Femur (tissue), 1 donor: ENCODE data around the gene SLC35F1.
"Not testable (repeated sequence)": the region's sequence is repeated elsewhere in the genome, so short reads cannot be mapped to it uniquely, and the experiment has no call there.

Experiments used
- DNase-seq: peaks from one replicate; pipeline ENCODE4 v3.0.0-alpha.2; 2017

Gene SLC35F1

DNA sequence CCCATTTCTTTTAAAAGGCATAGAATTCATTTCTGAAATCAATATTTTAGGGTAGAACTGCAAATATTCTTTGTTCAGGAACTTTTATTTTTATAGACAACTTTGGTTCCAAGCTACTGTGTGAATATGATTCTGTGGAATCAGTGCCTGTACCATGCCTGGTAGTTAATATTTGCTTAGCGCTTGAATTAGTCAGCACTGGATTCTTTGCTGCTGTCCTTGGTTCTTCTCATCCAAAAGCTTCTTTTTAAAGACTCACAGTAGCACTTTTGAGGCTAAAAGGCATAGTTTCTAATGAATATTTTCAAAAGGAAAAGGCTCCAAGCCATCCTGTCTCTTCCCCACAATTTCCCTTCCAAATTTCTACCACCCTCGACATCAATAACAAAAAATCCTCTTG is 109.5 kb downstream of the SLC35F1 start:
- no peak for DNase-seq

DNA sequence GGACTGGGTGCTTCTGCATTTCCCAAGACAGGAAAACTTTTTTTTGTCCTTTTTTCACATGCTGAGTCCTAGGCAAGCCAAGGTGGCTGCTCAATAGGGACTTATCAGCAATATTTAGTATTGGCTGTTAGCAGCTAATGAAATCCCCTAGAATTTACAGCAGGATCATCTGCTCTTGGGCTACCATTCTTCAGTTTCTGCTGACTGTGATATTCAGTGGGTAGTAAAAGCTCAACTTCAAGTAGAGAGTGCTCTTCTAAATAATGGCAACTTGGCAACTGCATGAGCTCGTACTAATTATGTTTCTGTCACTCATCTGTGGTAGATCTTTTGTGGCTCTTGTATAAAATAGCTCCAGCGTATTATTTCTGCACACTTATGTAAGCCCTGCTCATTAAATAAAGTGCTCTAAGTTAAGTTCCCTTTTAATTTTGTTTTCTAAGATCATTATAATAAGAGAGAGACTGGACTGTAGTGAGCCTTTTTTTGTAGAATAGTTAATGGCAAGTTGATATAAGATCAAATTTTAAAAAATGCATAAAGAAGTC is 110.3 kb downstream of the SLC35F1 start:
- DNase-seq = no peak

DNA sequence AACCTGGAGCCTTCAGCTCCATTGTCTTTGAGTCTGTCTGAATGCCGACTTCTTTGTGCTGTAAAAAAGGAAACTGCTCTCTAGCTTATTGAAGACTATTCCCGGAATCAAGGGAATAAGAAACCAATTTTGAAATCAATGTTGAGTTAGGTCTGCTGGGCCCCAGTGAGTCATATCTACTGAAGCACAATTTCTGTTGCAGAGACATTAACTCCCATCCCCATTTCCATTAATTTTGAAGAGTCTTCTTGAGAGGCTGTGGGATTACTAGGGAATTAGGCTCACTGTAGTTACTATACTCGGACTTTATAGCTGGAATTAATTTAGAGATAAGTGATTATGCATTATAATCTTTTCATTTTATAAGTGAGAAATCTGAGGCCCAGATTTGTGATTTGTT is 116.7 kb downstream of the SLC35F1 start:
- DNase-seq = no peak

DNA sequence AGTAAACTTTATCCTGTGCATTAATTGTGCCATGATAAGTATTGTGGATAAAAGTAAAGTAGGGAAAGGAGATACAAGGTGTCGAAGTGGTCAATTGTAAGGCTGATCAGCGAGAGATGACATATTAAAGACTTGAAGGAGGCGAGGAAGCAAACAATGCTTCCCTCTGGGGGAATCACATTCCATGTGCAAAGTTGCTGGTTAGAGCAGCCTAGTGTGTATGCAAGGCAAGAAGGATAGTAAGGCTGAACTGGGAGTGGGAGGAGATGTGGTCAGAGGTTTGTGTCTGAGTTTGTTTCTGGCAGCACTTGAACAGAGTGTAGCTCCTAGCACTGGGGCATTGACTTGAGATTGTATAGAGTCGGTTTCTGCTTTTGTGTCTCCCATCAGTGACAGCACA is 122.9 kb downstream of the SLC35F1 start:
- no peak for DNase-seq

DNA sequence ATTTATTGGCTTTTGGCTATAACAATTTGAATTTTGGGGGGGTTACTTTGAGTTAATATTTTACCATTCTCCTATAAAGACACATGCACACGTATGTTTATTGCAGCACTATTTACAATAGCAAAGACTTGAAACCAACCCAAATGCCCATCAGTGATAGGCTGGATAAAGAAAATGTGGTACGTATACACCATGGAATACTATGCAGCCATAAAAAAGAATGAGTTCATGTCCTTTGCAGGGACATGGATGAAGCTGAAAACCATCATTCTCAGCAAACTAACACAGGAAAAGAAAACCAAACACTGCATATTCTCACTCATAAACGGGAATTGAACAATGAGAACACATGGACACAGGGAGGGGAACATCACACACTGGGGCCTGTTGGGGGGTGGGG is 130.4 kb downstream of the SLC35F1 start:
- DNase-seq = not testable (repeated sequence)

DNA sequence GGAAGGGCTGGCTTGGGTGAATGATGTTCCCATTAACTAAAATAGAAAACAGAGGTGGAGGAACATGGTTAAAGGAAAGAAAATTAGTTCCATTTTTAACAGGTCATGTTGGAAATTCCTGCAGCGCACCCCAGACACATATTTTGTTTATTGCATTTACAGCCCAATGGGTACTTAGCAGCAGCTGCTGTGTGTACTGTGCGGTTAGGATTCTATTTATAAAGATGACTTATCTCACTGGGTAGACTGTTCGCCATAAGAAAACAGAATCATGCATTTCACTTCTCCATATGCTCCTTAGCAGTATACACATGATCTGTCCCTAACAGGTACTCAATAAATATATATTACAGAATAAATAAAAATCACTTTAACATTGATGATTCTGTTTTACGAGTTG is 135.8 kb downstream of the SLC35F1 start:
- no peak for DNase-seq

DNA sequence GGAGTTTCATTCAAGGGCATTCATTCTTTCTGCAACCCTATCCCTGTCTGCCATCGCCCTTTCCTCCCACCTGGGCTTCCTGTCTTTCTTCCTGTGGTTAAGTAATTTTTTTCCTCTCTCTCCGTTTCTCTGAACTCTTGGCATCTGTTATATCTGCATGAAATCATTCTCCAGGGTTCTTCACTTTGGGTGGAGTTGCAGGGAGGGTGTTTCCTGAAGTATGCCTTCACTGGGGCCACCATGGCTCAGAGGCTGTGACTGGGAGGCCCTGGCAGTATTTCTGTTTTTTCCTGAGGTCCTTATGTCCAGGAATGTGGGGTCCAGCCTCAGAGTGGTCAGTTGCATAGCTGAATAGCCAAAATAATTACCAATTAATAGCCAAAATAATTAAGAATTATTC is 137.2 kb downstream of the SLC35F1 start:
- DNase-seq = no peak

DNA sequence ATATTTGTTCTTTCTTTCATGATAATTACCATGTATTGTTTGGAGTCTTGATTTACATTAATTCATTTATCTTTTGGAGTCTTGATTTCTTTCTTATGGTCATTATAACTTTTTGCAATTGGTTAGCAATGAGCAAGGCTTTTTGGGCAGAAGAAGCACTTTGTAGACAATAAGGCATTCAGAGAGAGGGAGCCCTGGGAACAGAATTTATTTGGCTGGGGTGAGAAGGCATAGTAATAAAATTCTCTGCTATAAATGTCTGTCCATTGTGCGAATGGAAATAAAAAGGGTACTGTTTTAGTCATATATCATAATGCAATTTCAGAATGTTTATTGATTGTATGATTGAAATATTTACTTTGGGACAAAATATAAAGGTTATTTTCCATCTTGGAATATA is 147.0 kb downstream of the SLC35F1 start:
- DNase-seq = no peak

DNA sequence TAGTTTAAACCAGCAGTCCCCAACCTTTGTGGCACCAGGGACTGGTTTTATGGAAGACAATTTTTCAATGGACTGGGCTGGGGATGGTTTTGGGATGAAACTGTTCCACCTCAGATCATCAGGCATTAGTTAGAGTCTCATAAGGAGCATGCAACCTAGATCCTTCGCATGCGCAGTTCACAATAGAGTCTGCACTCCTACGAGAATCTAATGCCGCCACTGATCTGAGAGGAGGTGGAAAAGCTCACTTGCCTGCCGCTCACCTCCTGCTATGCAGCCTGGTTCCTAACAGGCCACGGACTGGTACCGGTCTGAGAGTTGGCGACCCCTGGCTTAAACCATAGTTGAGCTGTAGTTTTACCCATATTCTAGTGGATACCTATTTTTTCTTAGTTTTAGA is 154.6 kb downstream of the SLC35F1 start:
- no peak for DNase-seq

DNA sequence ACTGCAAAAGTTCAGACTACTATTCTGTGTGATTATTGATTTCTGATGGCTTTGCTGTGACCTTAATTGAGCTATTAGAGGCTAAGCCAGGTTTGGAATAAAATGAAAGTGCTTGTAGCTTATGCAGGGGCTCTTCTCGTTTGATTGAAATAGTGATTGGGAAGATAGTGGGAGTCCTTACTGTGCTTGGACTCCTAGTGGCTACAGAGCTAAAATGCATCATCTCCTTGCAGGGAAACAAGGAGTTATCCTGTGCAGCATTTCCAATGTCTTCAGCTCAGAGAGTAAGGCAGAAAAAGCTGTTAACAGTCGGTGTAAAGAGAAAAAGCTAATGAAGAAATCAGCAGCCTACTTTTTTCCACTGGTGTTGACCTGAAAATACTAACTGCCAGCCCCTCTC is 173.5 kb downstream of the SLC35F1 start:
- DNase-seq = no peak

DNA sequence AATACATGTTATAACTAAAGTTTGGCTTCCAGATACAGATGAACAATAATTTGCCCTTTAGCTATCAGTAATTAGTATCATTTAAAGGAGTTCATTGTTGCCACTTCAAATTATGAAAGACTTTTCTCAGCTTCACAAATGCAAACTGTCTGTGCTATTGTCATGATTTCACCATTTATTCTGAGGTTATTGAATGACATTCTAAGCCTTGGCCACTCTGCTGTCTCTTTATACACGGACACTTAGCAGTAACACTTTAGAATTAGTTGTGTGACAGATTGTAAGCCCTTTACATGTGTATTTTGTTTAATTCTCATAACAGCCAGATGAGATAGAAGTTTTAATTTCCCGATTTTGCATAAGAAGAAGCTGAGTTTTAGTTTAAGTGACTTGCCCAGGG is 176.6 kb downstream of the SLC35F1 start:
- DNase-seq = no peak

DNA sequence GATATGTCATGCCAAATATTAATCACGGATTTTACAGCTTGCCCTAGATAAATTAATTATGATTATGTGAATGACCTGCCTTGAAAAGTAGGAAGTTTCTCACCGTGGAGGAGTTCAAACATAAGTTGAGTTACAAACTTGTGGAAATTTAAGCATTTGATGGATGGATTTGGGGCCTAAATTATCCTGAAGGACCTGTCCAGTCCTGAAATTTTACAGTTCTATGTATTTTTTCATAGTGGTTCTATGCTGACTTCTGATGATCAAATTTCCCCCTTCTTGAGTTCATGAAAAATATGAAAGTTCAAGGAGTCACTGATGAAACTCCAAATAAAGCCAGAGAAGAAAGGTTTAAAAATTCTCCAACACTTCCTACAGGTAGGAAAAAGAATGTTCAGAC is 178.6 kb downstream of the SLC35F1 start:
- no peak for DNase-seq

DNA sequence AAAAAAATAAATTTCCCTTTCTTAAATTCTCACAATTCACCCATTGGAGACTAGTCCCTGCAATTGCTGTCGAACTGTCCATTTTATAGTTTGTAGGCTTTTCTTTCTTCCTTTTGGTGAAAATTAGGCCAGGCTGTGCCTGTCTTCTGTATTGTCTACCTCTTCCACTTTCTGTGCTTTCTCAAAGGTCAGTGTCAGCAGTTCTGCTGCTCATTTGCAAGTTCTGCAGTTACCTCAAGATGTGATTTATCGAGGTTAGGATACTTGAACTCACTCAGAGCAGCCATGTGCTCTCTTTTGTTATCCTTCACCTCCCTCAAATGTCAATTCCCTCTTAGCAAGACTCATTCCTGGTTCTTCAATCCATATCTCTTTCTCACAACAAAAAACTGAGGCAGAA is 179.1 kb downstream of the SLC35F1 start:
- DNase-seq = no peak

DNA sequence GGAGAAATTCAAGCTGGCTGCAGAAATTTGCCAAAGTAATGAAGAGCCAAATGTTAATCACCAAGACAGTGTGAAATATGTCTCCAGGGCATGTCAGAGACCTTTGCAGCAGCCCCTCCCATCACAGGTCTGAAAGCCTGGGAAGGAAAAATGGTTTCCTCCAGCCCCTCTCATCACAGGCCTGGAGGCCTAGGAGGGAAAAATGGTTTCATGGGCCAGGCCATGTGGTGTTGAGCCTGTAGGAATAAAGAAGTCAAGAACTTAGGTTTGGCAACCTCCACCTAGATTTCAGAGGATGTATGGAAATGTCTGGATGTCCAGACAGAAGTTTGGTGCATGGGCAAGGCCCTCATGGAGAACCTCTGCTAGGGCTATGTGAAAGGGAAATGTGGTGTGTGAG is 185.0 kb downstream of the SLC35F1 start:
- DNase-seq = no peak

DNA sequence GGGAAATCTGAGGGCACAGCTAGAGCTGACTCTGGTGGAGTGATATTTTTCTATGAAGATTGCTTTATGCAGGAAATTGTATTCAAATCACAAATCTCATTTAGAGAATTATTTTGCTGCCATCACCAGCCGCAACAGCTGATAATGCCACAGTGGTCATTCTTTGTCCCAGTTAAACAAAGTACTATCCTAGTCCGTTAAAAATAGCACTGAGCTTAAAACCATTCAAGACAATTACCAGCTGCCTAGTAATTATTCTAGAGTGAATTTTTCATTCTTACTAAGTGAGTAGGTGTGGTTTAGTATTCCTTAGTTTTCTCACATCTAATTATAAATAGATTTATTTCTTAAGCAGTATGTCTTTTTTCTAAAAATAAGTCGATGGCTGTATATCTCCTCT is 190.5 kb downstream of the SLC35F1 start:
- DNase-seq = no peak

DNA sequence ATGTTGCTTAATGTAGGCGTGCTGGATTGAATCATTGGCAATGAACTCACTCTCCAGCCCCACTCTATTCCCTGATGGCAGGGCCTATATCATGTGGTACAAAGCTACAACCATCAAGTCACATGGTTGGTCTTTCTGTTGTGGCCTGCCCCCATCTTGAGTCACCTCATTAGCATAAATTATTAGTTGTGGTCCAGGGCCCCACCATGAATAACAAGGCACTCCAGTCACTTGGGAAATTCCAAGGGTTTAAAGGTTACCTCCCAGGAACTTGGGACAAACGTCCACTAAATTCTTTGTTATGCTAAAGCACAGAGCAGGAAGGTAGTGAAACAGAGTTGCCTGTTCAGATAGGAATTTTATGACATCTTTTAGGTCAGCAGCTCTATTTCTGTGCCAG is 193.7 kb downstream of the SLC35F1 start:
- no peak for DNase-seq

DNA sequence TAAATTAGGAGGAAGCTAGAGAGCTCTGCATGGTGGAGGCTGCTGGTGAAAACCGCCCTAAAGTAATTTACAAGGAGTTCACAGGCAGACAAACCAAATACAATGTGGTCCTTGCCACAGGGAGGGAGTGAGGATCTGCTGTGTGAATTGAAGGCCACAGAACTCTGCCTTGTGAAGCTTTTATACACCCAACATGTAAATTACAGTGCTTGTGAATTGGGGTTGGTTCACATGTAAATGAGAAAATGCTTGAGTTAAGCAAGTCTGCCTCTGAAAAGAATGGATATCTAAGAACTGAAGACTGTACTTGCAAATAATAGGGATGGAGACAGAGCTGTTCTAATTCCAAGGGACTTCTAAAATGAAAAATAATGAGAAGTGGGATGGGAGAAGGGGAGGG is 194.2 kb downstream of the SLC35F1 start:
- DNase-seq = no peak

DNA sequence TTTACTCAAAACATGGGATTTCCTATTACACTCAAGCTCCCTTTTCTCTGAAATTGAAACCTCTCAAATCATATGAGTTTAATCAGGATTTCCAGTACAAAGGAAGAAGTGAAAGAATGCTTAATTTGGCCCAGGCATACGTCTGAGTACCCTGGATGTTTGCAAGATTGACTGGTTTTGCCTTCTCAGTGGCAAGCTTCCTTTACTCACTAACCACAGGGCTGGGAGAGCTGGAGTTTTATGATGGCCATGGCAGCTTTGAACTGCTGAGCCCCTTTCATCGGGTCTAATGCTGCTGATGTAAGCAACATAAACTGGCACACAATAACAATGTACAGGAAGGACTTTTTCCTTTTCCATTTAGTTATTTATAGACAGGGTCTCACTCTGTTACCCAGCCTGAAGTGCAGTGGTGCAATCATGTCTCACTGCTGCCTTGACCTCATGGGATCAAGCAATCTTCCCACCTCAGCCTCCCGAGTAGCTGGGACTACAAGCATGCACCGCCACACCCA is 194.8 kb downstream of the SLC35F1 start:
- DNase-seq = peak; percentile 16

DNA sequence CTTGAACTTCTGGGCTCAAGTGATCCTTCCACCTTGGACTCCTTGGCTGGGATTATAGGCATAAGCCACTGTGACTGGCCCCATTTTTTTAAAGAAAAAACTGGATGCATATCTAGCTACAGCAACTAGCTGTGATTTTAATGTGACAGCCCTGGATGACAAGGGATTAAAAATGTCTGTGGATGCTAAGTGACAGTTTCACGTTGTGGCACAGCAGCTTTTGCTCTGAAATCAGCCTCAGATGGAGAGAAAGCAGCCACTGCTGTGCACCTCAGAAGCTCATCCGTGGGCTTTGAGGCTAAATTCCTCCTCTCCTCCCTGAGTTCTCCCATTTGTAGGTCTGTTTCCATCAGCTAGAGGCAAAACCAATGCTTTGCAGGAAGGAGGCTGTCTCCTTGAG is 195.3 kb downstream of the SLC35F1 start:
- no peak for DNase-seq

DNA sequence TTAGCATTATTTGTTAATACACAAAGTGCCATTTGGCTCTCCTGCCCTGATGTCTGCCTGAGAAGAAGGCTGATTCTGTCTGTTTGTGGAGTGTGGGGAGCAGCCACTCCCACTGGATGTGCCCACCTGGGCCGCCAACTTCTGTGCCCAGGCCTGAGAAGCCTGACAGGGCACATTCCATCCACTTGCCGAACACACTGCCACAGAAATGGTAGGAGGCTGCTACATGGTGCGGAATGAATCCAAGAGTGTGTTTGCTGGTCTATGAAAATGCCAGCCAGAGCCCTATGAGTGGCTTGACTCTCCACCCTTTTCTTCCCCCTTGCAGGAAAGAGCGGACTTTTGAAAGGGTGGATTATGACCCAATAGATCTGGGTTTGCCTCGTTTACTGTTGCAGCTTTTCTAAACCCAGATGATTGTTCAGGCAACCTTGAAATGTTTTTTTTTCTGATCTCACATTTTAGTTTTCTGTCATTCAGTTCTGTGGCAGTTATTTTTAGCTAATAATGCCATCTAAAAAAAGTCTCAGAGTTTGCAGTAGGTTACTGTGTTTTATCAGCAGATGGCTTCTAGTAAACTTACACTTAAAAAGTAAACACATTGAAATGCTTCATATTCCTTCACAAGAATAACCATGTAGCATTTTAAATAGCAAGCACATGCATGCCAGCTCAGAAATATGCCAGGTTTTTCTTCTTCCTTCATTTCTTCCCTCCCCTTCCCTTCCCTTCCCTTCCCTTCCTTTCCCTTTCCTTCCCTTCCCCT is 196.5 kb downstream of the SLC35F1 start:
- DNase-seq = no peak

DNA sequence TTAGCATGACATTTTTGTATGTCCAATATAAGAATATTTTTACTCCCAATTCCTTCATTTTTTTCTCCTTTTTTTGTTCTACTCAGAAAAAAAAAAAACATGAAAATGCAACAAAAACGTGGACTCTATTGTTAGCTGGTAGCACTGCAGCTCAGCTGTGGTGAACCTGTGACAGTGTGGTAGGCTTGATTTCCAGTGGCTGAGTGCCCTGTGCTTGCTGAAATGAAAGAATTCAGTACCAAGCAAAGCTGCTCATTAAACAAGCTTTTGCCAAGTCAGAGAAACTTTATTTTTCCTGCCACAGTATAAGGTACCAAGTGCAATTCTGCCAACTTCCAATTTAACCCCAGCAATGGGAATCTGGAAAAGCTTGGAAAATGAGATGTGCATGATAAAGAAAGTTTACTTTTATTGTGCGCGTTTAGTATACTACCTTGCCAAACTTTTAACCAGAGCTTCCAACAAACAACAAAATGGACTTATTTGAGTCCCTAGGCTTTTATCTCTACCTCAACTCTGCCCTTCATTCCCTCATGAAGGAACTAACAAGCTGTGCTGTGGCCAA is 215.2 kb downstream of the SLC35F1 start:
- DNase-seq = no peak

DNA sequence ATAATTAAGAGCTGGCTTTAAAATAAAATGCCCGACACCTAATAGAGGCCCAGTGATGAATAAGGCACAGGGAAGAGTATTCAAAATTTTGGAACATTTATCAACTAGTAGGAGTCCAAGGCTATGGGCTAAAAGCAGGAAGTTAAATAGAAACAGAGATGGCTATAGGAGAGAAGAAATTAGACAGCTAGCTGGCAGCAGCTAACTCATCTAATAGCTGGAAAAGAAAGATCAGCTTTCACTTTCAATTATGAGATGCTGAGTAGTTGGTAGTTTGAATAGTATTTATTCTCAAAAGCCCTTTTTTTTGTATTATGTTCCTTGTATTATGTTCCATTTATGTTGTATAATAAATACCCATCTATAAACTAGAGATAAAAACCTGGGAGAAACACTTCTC is 215.7 kb downstream of the SLC35F1 start:
- DNase-seq = no peak

DNA sequence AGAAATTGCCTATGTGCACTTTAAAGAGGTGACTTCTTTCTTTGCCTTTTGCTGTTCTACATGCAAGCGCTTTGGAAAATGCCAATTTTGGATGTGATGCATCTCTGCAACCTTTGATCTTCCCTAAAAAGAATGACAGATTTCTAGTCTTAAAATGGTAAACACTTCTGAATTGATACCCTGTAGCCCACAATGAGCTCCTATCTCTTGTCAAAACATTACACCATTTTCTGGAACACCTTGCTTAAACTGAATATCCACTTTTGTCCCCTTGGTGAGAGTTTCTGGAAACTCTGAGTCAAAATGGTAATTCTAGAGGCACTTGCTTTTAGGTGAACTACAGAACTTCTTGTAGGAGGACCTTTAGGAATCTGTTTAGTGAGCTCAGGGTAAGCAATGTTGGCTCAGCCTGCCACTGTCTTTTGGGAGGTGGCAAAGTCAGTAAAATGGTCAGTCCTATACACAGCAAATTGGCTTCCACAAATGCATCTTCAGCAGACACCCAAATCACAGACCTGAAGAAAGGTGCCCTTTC is 216.5 kb downstream of the SLC35F1 start:
- DNase-seq = no peak

DNA sequence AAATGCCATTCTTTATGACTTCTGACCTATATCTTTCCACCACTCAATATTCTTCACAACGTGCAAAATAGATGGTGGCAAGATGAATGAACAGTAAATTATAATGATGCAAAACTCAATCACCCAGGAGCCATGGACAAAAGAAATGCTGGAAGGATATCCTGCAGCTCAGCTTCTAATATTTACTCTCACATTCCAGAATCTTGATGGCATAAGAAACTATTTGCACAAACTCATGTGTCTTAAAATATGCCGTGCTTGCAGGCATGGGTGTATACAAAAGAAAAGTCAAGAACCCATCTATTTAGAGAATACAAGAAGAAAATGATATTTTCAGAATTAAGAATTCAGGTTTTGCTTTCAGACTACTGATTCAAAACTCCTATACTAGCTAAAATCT is 217.8 kb downstream of the SLC35F1 start:
- no peak for DNase-seq
